HepG2 (cell line): ENCODE results near the gene BLID. TPM values are rescaled to one million over a fixed set of nuclear protein-coding genes. Genes with fewer than 3 reads are reported as not detected.

Experiments used
- ATAC-seq: fragments of 200-7000 bp; cut with Tn5 transposase; 3 replicates; pipeline ENCODE4 v1.9.1; 2020; ENCODE audit warnings: mild to moderate bottlenecking, moderate library complexity
- BruUV-seq: library from RNA; stranded (reverse); fragments of 400-500 nt; replicated peaks from 2 replicates; lab custom pipeline; 2021; lab: Mats Ljungman, UMichigan
- CTCF ChIA-PET: fragments of 300-600 bp; formaldehyde crosslinking; extraction: SDS; loops from one replicate; lab custom pipeline; 2021; ENCODE audit warnings: low total read pairs, inconsistent platforms, low intra/inter-chr PET ratio; lab: Yijun Ruan, JAX
- POLR2A ChIA-PET: fragments of 350-600 bp; sonication (Branson Sonifier 250); formaldehyde crosslinking; loops from one replicate; lab custom pipeline; 2020; ENCODE audit warnings: antibody characterized with exemption, inconsistent platforms; lab: Yijun Ruan, JAX
- DNase-seq: peaks from one replicate; pipeline ENCODE4 v3.0.0-alpha.2; 2015; ENCODE audit warnings: low spot score
- FAIRE-seq: peaks from 3 replicates; lab custom pipeline; 2011; peaks lifted over from hg19 to GRCh38; lab: Jason Lieb, UNC
- H2AFZ ChIP-seq: one replicate; pipeline ENCODE4 v1.6.1; 2011; ENCODE audit warnings: low read length, inconsistent platforms
- H3K27ac ChIP-seq: fragments of 300-600 bp; 3 replicates; pipeline ENCODE4 v1.8.0; 2011; ENCODE audit warnings: mixed run types, mild to moderate bottlenecking, mixed read lengths, low read length, inconsistent platforms; ENCODE audit not compliant: insufficient read depth; ENCODE audit errors: extremely low read length
- H3K27me3 ChIP-seq, 2 experiments: fragments of 200-600 bp in 1 of 2; 2 replicates in 1 of 2; 3 replicates in 1 of 2; pipeline versions ENCODE4 v1.6.0 to v1.8.0; 2011; ENCODE audit warnings: low read length in 2 of 2, mild to moderate bottlenecking in 2 of 2, moderate library complexity in 2 of 2, inconsistent platforms in 1 of 2; ENCODE audit not compliant: insufficient read depth in 2 of 2, control insufficient read depth in 1 of 2
- H3K36me3 ChIP-seq, 2 experiments: fragments of 200-600 bp in 1 of 2; replicated peaks in 1 of 2; 2 replicates in 1 of 2; 3 replicates in 1 of 2; pipeline versions ENCODE4 v1.5.1 to v1.8.0; 2011; ENCODE audit warnings: low read length in 2 of 2, inconsistent platforms in 1 of 2; ENCODE audit not compliant: insufficient read depth in 2 of 2, control insufficient read depth in 1 of 2
- H3K4me1 ChIP-seq: 2 replicates; pipeline ENCODE4 v1.5.1; 2012; ENCODE audit warnings: low read length, inconsistent platforms; ENCODE audit not compliant: insufficient read depth
- H3K4me2 ChIP-seq: 2 replicates; pipeline ENCODE4 v1.6.0; 2011; ENCODE audit warnings: low read depth, low read length, inconsistent platforms
- H3K4me3 ChIP-seq, 3 experiments: fragments of 200-600 bp in 1 of 3; sonication (generic), shearing (Covaris generic) in 1 of 3; replicated peaks in 1 of 3; 2 replicates each; pipeline ENCODE4 v1.5.1; 2011 to 2016; ENCODE audit warnings: low read length in 3 of 3, inconsistent platforms in 2 of 3, low read depth in 2 of 3, mild to moderate bottlenecking in 2 of 3, control low read depth in 1 of 3, mixed read lengths in 1 of 3; ENCODE audit not compliant: insufficient read depth in 1 of 3
- H3K79me2 ChIP-seq: one replicate; pipeline ENCODE4 v1.6.1; 2011; ENCODE audit warnings: low read length, inconsistent platforms; ENCODE audit not compliant: insufficient read depth
- H3K9ac ChIP-seq: 2 replicates; pipeline ENCODE4 v1.6.0; 2011; ENCODE audit warnings: mild to moderate bottlenecking, low read depth, low read length, inconsistent platforms; ENCODE audit not compliant: insufficient read depth
- H3K9me3 ChIP-seq: 2 replicates; pipeline ENCODE4 v1.5.1; 2012; ENCODE audit warnings: mild to moderate bottlenecking, low read length
- H4K20me1 ChIP-seq: 2 replicates; pipeline ENCODE4 v1.6.0; 2011; ENCODE audit warnings: inconsistent platforms, mild to moderate bottlenecking, low read length, moderate library complexity; ENCODE audit not compliant: insufficient read depth
- ETV5 ChIP-seq: IDR thresholded peaks from 2 replicates; pipeline ENCODE4 v1.6.1; 2018; ENCODE audit warnings: missing biosample characterization, missing genetic modification reagents, inconsistent platforms, borderline replicate concordance
- HNRNPH1 ChIP-seq: fragments of 200-400 bp; formaldehyde crosslinking; optimal IDR thresholded peaks from 2 replicates; pipeline ENCODE3; 2017; ENCODE audit warnings: mild to moderate bottlenecking, low read depth, low read length
- KLF11 ChIP-seq: IDR thresholded peaks from 2 replicates; pipeline ENCODE4 v1.6.1; 2016; ENCODE audit warnings: missing compliant biosample characterization
- MED1 ChIP-seq: sonication (generic); formaldehyde crosslinking; IDR thresholded peaks from 2 replicates; pipeline ENCODE4 v1.4.0; 2020; ENCODE audit warnings: missing genetic modification reagents
- MIXL1 ChIP-seq: IDR thresholded peaks from 2 replicates; pipeline ENCODE4 v1.6.1; 2016
- NFYB ChIP-seq: sonication (generic); formaldehyde crosslinking; IDR thresholded peaks from 2 replicates; pipeline ENCODE4 v1.4.0; 2020; ENCODE audit warnings: missing genetic modification reagents
- THAP11 ChIP-seq: IDR thresholded peaks from 2 replicates; pipeline ENCODE4 v1.6.1; 2016; ENCODE audit warnings: missing biosample characterization, missing genetic modification reagents
- YEATS2 ChIP-seq: sonication (generic); formaldehyde crosslinking; IDR thresholded peaks from 2 replicates; pipeline ENCODE4 v1.4.0; 2020; ENCODE audit warnings: missing genetic modification reagents, borderline replicate concordance
- ZBTB38 ChIP-seq: sonication (generic); formaldehyde crosslinking; IDR thresholded peaks from 2 replicates; pipeline ENCODE4 v1.5.1; 2020; ENCODE audit warnings: mild to moderate bottlenecking, missing genetic modification reagents
- ZKSCAN1 ChIP-seq: fragments of 150-350 bp; IDR thresholded peaks from 2 replicates; pipeline ENCODE4 v1.6.1; 2014; ENCODE audit warnings: low read length
- ZNF124 ChIP-seq: sonication (generic); formaldehyde crosslinking; IDR thresholded peaks from 2 replicates; pipeline ENCODE4 v1.4.0; 2020; ENCODE audit warnings: missing genetic modification reagents
- ZNF556 ChIP-seq: sonication (generic); formaldehyde crosslinking; IDR thresholded peaks from 2 replicates; pipeline ENCODE4 v1.4.0; 2020; ENCODE audit warnings: mild to moderate bottlenecking, missing genetic modification reagents, borderline replicate concordance
- WGBS: methylation state at CpG from one replicate; pipeline ENCODE4 v1.1.6; 2017; ENCODE audit warnings: low lambda C conversion rate; 5-methylcytosine and 5-hydroxymethylcytosine counted together
- in situ Hi-C: cut with HindIII; loops from 2 replicates; pipeline ENCODE4 v1.10.0; 2017; ENCODE audit warnings: low pct_unique_long_range_greater_than_20kb; ENCODE audit not compliant: extremely low pct_ligation_motif_present
- intact Hi-C: fragments of 100-400 bp; cut with micrococcal nuclease; formaldehyde crosslinking; loops from one replicate; pipeline ENCODE4 v1.10.0; 2022; ENCODE audit not compliant: unreplicated experiment
- polyA plus RNA-seq, 8 experiments: library from polyadenylated mRNA; depleted of rRNA in 3 of 8; stranded (reverse) in 7 of 8; unstranded in 1 of 8; fragments of >200 nt; fragmentation: Illumina TruSeq in 4 of 8; extraction: Trizol in 4 of 8; gene quantifications; 2 replicates each; pipeline versions ENCODE4 v1.2.1 to v1.2.3, GENCODE V29; 2011 to 2016; ENCODE audit warnings: low read depth in 4 of 8, missing spikeins in 1 of 8, mixed read lengths in 1 of 8; ENCODE audit not compliant: insufficient read depth in 1 of 8
- total RNA-seq, 5 experiments: library from RNA; depleted of rRNA; stranded (reverse); fragments of >200 nt; fragmentation: Illumina TruSeq; extraction: Trizol; gene quantifications; 2 replicates each; pipeline ENCODE4 v1.2.3, GENCODE V29; 2016; ENCODE audit warnings: low read depth in 1 of 5

The BLID gene
- total and polyA plus RNA-seq, 2 of the 13 experiments (the other 11 are each of a cell fraction or from before 2014, with no cell fraction given): not detected

DNA sequence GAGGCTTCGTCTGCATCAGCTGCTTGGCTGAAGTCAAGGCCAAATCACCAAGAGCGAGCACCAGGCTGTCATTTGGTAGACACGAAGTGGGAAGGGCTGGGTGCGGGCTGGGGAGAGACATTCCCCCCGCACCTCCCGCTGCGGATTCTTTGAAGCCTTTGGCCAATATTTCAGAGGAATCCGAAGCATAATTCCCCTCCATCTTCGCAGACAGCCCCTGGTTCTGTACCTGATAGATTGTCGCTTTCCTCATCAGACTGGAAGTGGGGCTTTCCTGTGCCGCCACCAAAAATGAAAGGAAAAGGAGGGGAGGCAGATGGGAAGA is 15.3 kb downstream of the BLID start (continued):
- no peak for TF ChIP-seq ZNF556 (CRISPR knock-in tag)
- TF ChIP-seq KLF11 (CRISPR knock-in tag): no peak
- no peak for TF ChIP-seq HNRNPH1
- no peak for TF ChIP-seq ZNF124 (CRISPR knock-in tag)
- TF ChIP-seq ZKSCAN1: no peak
- TF ChIP-seq ZBTB38 (CRISPR knock-in tag): no peak
- no peak for TF ChIP-seq ETV5 (CRISPR knock-in tag)
- no peak for TF ChIP-seq MIXL1 (CRISPR knock-in tag)
- no peak for TF ChIP-seq NFYB (CRISPR knock-in tag)
- TF ChIP-seq MED1 (CRISPR knock-in tag): no peak
- no peak for TF ChIP-seq THAP11 (CRISPR knock-in tag)
- TF ChIP-seq, all 625 proteins: peak for 0

DNA sequence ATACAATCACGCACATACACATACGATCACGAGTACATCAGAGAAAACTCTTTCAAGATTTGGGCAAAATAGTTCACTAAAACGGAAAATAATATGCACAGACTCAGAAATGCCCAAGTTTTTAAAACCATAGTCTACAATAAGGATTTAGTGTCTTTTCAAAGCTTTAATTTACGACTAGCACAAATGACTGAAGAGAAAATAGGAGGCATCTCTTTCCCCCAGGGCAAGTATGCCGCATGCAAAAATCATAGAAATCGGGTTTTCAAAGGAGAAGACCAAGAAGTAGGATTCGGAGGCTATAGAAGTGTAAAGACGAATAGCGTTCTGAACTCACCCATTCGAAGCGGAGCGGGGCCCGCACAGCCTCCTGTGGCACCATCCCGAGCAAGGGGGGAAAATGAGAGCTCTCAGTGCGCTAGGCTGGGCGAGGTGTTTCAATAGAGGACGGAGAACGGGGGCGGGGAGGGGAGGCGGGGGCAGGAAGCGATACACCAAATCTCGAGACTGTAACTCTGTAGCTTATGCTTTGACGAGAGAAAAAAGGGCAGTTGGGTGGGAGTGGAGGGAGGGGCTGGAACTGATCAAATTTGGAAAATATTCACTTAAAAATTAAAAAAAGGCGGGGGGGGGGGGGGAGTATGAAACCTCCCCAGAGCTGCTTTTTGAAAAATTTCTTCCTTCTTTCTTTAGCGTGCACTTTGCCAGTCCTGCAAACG is 15.8 kb downstream of the BLID start:
- no peak overlapping the region for H3K4me3 ChIP-seq
- H3K27me3 ChIP-seq: no peaks in the 10 kb centered on the region
- H3K9me3 ChIP-seq: no peaks in the 10 kb centered on the region
- intact Hi-C loops (loop anchor here (5.0 to 10.0 kb wide), 2 partner anchors 225 to 407 kb away; no protein-coding TSS in a partner anchor), in situ Hi-C loops (no loop called here)
- ChIA-PET CTCF (interaction anchor here (1.1 kb wide), 1 partner anchor 444 kb away, joined by 4 read pairs; no protein-coding TSS in a partner anchor), POLR2A (no interaction called here)
- DNase-seq: no peak
- H3K4me1 ChIP-seq: no peaks in the 10 kb centered on the region
- no peak overlapping the region for H3K27ac ChIP-seq
- BruUV-seq: no TSS peak
- 70% methylated on average over 27 of the region's 27 CpGs for WGBS
- no peaks in the 10 kb centered on the region for H3K79me2 ChIP-seq
- H3K36me3 ChIP-seq: no peaks in the 10 kb centered on the region
- H3K4me2 ChIP-seq: no peak overlapping the region
- FAIRE-seq: no peak
- no peak overlapping the region for H3K9ac ChIP-seq
- H4K20me1 ChIP-seq: no peaks in the 10 kb centered on the region
- ATAC-seq: no peak
- no peak for TF ChIP-seq YEATS2 (CRISPR knock-in tag)
- H2AFZ ChIP-seq: no peak overlapping the region
